Measurements from ENCODE around the gene WNT16.

Gene WNT16

DNA sequence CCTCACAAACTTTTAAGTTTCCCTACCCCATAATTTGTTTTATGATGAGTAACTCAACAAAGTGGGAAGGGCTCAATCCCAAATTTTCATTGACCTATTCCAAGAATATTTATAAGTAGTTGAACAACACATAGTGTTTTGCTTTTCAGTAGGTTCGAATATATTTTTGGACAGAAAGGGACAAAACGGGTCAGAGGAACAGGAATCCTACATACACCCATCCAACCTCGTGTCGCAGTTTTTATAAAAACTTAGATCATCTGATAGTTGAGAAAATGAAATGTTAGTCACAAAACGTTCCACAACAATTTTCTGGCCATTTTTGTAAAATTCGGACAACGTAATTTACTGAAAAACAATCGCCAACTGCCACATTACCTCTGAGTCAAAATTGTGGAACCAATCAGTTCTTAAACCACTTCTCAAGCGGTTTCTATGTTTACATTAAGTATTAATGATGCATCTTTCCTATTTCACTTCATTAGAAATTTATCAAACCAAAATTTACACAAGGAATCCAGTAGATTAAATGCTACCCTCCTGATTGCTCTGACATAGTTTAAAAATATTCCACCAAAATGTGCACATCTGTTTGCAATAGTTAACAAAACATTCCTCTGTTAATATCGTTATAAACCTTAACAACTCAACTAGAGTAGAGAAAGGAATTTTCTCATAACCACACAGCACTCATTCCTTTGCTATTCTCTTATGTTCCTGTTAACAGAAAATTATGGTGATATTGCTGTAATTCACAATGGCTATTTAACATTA, 6.3 kb downstream of the WNT16 start:
- Histone ChIP-seq H3K9ac (ENCODE audit: low read depth, low read length) (no peak overlapping the region), H2AFZ (ENCODE audit: low read depth, low read length) (no peak overlapping the region), H3K27ac (ENCODE audit: low read length) (no peak overlapping the region), H3K4me2 (ENCODE audit: insufficient read depth, low read length) (no peak overlapping the region), H3K4me3 (ENCODE audit: low read depth in 1 of 2, low read length in 2 of 2) (no peak overlapping the region), H4K20me1 (ENCODE audit: insufficient read depth, low read length) (no peaks in the 10 kb centered on the region), H3K27me3 (ENCODE audit: insufficient read depth, low read length, poor library complexity) (no peaks in the 10 kb centered on the region), H3K4me1 (ENCODE audit: insufficient read depth, low read length) (no peaks in the 10 kb centered on the region), H3K79me2 (ENCODE audit: insufficient read depth, low read length) (no peaks in the 10 kb centered on the region), H3K9me3 (ENCODE audit: insufficient read depth, low read length, severe bottlenecking) (no peaks in the 10 kb centered on the region), H3K36me3 (ENCODE audit: insufficient read depth, low read length) (no peaks in the 10 kb centered on the region)
- no peak for ATAC-seq (ENCODE audit: insufficient read depth, low read depth)
- no peak for DNase-seq
- TF ChIP-seq, protein P1, sequence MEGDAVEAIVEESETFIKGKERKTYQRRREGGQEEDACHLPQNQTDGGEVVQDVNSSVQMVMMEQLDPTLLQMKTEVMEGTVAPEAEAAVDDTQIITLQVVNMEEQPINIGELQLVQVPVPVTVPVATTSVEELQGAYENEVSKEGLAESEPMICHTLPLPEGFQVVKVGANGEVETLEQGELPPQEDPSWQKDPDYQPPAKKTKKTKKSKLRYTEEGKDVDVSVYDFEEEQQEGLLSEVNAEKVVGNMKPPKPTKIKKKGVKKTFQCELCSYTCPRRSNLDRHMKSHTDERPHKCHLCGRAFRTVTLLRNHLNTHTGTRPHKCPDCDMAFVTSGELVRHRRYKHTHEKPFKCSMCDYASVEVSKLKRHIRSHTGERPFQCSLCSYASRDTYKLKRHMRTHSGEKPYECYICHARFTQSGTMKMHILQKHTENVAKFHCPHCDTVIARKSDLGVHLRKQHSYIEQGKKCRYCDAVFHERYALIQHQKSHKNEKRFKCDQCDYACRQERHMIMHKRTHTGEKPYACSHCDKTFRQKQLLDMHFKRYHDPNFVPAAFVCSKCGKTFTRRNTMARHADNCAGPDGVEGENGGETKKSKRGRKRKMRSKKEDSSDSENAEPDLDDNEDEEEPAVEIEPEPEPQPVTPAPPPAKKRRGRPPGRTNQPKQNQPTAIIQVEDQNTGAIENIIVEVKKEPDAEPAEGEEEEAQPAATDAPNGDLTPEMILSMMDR (IDR thresholded peaks at IDR 0.05; ENCODE audit: borderline replicate concordance, extremely low read depth, low read length, poor library complexity, severe bottlenecking): no peak
- TF ChIP-seq EZH2 (IDR thresholded peaks at IDR 0.05; ENCODE audit: borderline replicate concordance, low read depth, low read length, severe bottlenecking): no peak

DNA sequence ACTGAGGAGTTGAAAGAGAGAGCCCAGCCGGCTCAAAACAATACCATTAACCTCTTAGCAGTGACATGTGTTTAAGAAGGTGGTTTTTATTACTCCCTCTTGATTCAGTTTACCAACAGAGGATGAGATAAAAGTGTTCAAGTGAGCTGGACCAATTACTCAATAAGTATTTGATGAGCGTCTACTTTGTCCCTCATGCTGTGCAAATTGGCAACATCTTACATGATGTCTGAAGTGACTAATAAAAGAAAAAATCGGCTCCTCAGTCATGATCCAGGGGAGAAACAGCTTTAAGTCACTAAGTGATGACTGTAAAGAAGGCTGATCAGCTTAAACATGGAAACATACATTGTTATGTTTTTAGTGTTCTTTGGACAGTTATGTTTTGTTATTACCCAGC, 7.8 kb downstream of the WNT16 start:
- TF ChIP-seq, protein P1 (IDR thresholded peaks at IDR 0.05; ENCODE audit: borderline replicate concordance, extremely low read depth, low read length, poor library complexity, severe bottlenecking): no peak
- TF ChIP-seq EZH2 (IDR thresholded peaks at IDR 0.05; ENCODE audit: borderline replicate concordance, low read depth, low read length, severe bottlenecking): no peak
- no peaks in the 10 kb centered on the region for H4K20me1 ChIP-seq (ENCODE audit: insufficient read depth, low read length)
- H3K27ac ChIP-seq (ENCODE audit: low read length): no peak overlapping the region
- no peak overlapping the region for H3K4me2 ChIP-seq (ENCODE audit: insufficient read depth, low read length)
- H3K9me3 ChIP-seq (ENCODE audit: insufficient read depth, low read length, severe bottlenecking): no peaks in the 10 kb centered on the region
- no peaks in the 10 kb centered on the region for H3K4me1 ChIP-seq (ENCODE audit: insufficient read depth, low read length)
- H3K27me3 ChIP-seq (ENCODE audit: insufficient read depth, low read length, poor library complexity): no peaks in the 10 kb centered on the region
- ATAC-seq (ENCODE audit: insufficient read depth, low read depth) (no peak), DNase-seq (no peak)
- no peaks in the 10 kb centered on the region for H3K36me3 ChIP-seq (ENCODE audit: insufficient read depth, low read length)
- no peaks in the 10 kb centered on the region for H3K79me2 ChIP-seq (ENCODE audit: insufficient read depth, low read length)
- 0 out of 2 replicates have a peak overlapping the region, but pooled peaks have one; percentile 7 for H2AFZ ChIP-seq (ENCODE audit: low read depth, low read length)
- no peak overlapping the region for H3K9ac ChIP-seq (ENCODE audit: low read depth, low read length)
- no peak overlapping the region for H3K4me3 ChIP-seq (ENCODE audit: low read depth in 1 of 2, low read length in 2 of 2)

DNA sequence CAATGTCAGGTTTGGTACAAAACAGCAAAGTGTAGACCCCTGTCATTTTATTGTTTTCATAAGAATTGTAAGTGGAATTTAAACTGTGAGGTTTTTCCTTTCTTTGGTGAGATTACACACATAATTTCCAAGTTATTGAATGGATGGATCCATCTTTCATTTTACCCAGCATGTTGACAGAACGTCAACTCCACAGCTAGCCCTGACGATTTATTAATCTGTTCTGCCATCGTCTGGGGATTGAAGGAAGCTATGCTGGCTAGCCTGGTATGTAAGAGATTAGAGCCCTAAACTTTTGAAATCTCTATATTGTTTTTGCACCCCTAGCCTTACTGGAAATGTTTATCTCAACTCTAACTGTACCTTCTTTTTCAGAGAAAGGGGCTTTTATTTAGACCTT, 8.6 kb downstream of the WNT16 start:
- Histone ChIP-seq H3K4me1 (ENCODE audit: insufficient read depth, low read length) (no peaks in the 10 kb centered on the region), H2AFZ (ENCODE audit: low read depth, low read length) (no peak overlapping the region), H3K36me3 (ENCODE audit: insufficient read depth, low read length) (peaks cover 2% of the 10 kb centered on the region; the same call in 1 of the 2 replicates), H3K4me3 (ENCODE audit: low read depth in 1 of 2, low read length in 2 of 2) (no peak overlapping the region), H3K9ac (ENCODE audit: low read depth, low read length) (no peak overlapping the region), H3K27me3 (ENCODE audit: insufficient read depth, low read length, poor library complexity) (no peaks in the 10 kb centered on the region), H4K20me1 (ENCODE audit: insufficient read depth, low read length) (no peaks in the 10 kb centered on the region), H3K27ac (ENCODE audit: low read length) (no peak overlapping the region), H3K79me2 (ENCODE audit: insufficient read depth, low read length) (no peaks in the 10 kb centered on the region), H3K4me2 (ENCODE audit: insufficient read depth, low read length) (no peak overlapping the region), H3K9me3 (ENCODE audit: insufficient read depth, low read length, severe bottlenecking) (no peaks in the 10 kb centered on the region)
- TF ChIP-seq, protein P1 (IDR thresholded peaks at IDR 0.05; ENCODE audit: borderline replicate concordance, extremely low read depth, low read length, poor library complexity, severe bottlenecking): peak; percentile 51
- no peak for TF ChIP-seq EZH2 (IDR thresholded peaks at IDR 0.05; ENCODE audit: borderline replicate concordance, low read depth, low read length, severe bottlenecking)
- ATAC-seq (ENCODE audit: insufficient read depth, low read depth): no peak
- no peak for DNase-seq

Measured in DND-41 (cell line).